Parathyroid adenoma (tissue), 2 donors: ENCODE measurements around the gene MAGI1.

Source experiments
- H2AFZ ChIP-seq: fragments of 300-600 bp; sonication (generic); one replicate; pipeline ENCODE4 v1.7.0; 2017; ENCODE audit warnings: antibody characterized with exemption, mild to moderate bottlenecking
- H3K27ac ChIP-seq: fragments of 300-600 bp; sonication (generic); one replicate; pipeline ENCODE4 v1.7.0; 2017
- H3K27me3 ChIP-seq: fragments of 300-600 bp; sonication (generic); one replicate; pipeline ENCODE4 v1.7.0; 2017; ENCODE audit warnings: low read length; ENCODE audit not compliant: control insufficient read depth, insufficient read depth
- H3K36me3 ChIP-seq: fragments of 300-600 bp; sonication (generic); one replicate; pipeline ENCODE4 v1.7.0; 2017; ENCODE audit warnings: low read length; ENCODE audit not compliant: control insufficient read depth, insufficient read depth
- H3K4me1 ChIP-seq: fragments of 300-600 bp; sonication (generic); one replicate; pipeline ENCODE4 v1.7.0; 2017; ENCODE audit warnings: control low read depth
- H3K4me2 ChIP-seq: fragments of 300-600 bp; sonication (generic); one replicate; pipeline ENCODE4 v1.7.0; 2017; ENCODE audit warnings: low read length
- H3K4me3 ChIP-seq: fragments of 300-600 bp; sonication (generic); one replicate; pipeline ENCODE4 v1.7.0; 2017; ENCODE audit warnings: low read depth, low read length
- H3K79me2 ChIP-seq: fragments of 300-600 bp; sonication (generic); one replicate; pipeline ENCODE4 v1.7.0; 2017; ENCODE audit warnings: control low read depth
- H3K9ac ChIP-seq: fragments of 300-600 bp; sonication (generic); one replicate; pipeline ENCODE4 v1.7.0; 2017; ENCODE audit warnings: mild to moderate bottlenecking
- H3K9me3 ChIP-seq: fragments of 300-600 bp; sonication (generic); one replicate; pipeline ENCODE4 v1.7.0; 2017; ENCODE audit warnings: low read length; ENCODE audit not compliant: control insufficient read depth
- CTCF ChIP-seq: fragments of 300-600 bp; sonication (generic); IDR thresholded peaks from one replicate; pipeline ENCODE4 v1.7.0; 2017; ENCODE audit warnings: antibody characterized with exemption, mild to moderate bottlenecking
- donor health status: primary hyperparathyroidism.

MAGI1 gene

DNA sequence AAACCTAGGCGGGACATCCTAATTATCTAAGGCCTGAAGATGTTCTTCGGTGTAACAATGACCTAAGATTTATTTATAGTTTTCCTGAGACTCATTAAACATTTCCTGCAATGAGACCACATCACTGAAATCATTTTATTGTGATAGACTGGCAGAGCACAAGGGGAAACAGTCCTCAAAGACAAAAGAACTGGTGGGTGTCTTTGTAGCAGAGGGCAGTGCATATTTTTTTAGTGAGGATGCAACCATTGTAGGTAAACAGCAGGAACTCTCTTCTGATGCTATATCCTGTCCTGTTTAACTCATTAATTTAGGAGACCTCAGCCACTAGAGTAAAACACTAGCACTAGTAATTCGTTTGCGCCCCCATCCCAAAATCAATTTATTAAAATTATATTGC is 100.0 kb downstream of the MAGI1 start:
- Histone ChIP-seq H3K9ac (no peak overlapping the region), H2AFZ (no peak overlapping the region), H3K27ac (peak overlapping the region; percentile 16), H3K79me2 (peaks cover 16% of the 10 kb centered on the region), H3K27me3 (no peaks in the 10 kb centered on the region), H3K9me3 (no peaks in the 10 kb centered on the region), H3K4me2 (no peak overlapping the region), H3K36me3 (no peaks in the 10 kb centered on the region), H3K4me3 (no peak overlapping the region), H3K4me1 (no peaks in the 10 kb centered on the region)
- no peak for TF ChIP-seq CTCF

DNA sequence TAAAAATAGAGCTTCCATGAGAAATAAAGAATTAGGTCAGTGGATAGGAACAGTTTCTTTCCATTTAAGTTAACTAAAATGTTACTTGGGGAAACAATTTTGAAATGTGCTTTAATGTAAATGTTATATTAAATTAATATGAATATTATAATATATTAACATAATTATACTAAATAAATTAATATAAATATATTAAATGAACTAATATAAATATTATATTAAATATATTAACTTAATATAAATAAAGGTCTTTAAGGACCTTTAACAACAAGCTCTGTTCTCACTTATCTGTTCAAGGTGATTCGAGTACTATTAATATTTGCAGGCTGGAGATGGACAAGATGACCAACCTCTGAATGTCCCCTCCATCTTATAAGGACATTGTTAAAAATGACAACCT is 100.6 kb downstream of the MAGI1 start:
- Histone ChIP-seq H3K4me3 (no peak overlapping the region), H3K27ac (peak overlapping the region; percentile 13), H3K79me2 (peaks cover 21% of the 10 kb centered on the region), H3K4me2 (no peak overlapping the region), H3K36me3 (no peaks in the 10 kb centered on the region), H3K27me3 (no peaks in the 10 kb centered on the region), H3K4me1 (no peaks in the 10 kb centered on the region), H2AFZ (no peak overlapping the region), H3K9me3 (no peaks in the 10 kb centered on the region), H3K9ac (no peak overlapping the region)
- no peak for TF ChIP-seq CTCF

DNA sequence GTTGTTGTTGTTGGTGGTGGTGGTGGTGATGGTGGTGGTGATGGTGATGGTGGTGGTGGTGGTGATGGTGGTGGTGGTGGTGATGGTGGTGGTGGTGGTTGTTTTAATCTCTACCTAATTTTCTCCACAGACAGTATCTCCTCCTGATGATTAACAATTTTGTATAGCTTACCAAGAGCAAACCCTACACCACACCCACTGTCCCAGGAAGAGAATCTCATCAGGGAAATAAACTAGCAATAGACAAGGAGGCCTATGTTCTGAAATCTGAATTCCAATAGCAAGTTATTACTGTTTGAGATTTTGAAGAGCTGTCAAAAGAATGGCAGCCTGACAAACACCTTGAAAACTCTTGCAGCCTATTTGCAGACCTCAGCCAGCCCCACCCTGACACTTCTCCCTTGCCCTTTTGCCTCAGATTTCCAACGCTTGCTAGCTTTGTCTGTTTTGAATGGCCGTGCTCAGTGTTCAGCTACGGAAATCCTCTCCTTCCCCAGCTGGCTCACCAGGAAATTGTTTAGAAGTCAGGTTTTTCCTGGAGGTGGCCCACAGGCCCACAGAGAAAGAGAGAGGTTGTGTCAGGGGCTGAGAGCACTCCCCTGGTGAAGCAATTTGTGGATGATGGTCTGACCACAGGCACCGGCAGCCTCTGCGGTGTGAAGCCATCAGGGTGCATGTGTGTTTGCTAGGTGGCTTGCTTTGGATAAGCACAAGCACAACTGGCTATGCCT is 101.6 kb downstream of the MAGI1 start:
- H3K36me3 ChIP-seq = no peaks in the 10 kb centered on the region
- peak overlapping the region; percentile 13 for H3K27ac ChIP-seq
- no peak overlapping the region for H3K4me3 ChIP-seq
- no peaks in the 10 kb centered on the region for H3K4me1 ChIP-seq
- no peaks in the 10 kb centered on the region for H3K9me3 ChIP-seq
- TF ChIP-seq CTCF = no peak
- H3K79me2 ChIP-seq = peaks cover 24% of the 10 kb centered on the region
- H3K4me2 ChIP-seq = no peak overlapping the region
- no peak overlapping the region for H3K9ac ChIP-seq
- H2AFZ ChIP-seq = no peak overlapping the region
- H3K27me3 ChIP-seq = no peaks in the 10 kb centered on the region

GRCh38 chr3:65935724-65936123 is 103.0 kb downstream of the MAGI1 start:
- Histone ChIP-seq H3K9ac (no peak overlapping the region), H3K9me3 (no peaks in the 10 kb centered on the region), H3K36me3 (no peaks in the 10 kb centered on the region), H3K27ac (no peak overlapping the region), H3K4me1 (no peaks in the 10 kb centered on the region), H2AFZ (no peak overlapping the region), H3K27me3 (no peaks in the 10 kb centered on the region), H3K4me2 (no peak overlapping the region), H3K4me3 (no peak overlapping the region), H3K79me2 (peaks cover 26% of the 10 kb centered on the region)
- no peak for TF ChIP-seq CTCF

DNA sequence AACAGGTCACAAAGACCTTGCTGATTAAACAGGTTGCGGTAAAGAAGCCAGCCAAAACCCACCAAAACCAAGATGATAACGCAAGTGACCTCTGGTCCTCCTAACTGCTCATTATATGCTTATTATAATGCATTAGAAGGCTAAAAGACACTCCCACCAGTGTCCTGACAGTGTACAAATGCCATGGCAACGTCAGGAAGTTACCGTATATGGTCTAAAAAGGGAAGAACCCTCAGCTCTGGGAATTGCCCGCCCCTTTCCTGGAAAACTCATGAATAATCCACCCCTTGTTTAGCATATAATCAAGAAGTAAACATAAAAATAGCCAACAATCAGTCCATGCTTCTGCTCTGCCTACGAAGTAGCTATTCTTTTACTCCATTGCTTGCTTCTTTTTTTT is 108.1 kb downstream of the MAGI1 start:
- no peak overlapping the region for H3K9ac ChIP-seq
- no peak overlapping the region for H3K4me3 ChIP-seq
- H3K36me3 ChIP-seq = no peaks in the 10 kb centered on the region
- H3K79me2 ChIP-seq = peaks cover 26% of the 10 kb centered on the region
- H3K9me3 ChIP-seq = no peaks in the 10 kb centered on the region
- no peak for TF ChIP-seq CTCF
- H3K27me3 ChIP-seq = no peaks in the 10 kb centered on the region
- no peaks in the 10 kb centered on the region for H3K4me1 ChIP-seq
- no peak overlapping the region for H2AFZ ChIP-seq
- no peak overlapping the region for H3K4me2 ChIP-seq
- H3K27ac ChIP-seq = no peak overlapping the region
